GM21619 (cell line): ENCODE data around the gene PHC2.
"Not testable (repeated sequence)": the region's sequence is repeated elsewhere in the genome, so short reads cannot be mapped to it uniquely, and the experiment has no call there.

Experiments
- ATAC-seq: cut with Tn5 transposase; IDR thresholded peaks from one replicate; pipeline ENCODE4 v1.9.1; 2021; ENCODE audit not compliant: unreplicated experiment

The PHC2 gene

GRCh38 chr1:33319949-33320618, 110.8 kb downstream of the PHC2 start:
- no peak for ATAC-seq

DNA sequence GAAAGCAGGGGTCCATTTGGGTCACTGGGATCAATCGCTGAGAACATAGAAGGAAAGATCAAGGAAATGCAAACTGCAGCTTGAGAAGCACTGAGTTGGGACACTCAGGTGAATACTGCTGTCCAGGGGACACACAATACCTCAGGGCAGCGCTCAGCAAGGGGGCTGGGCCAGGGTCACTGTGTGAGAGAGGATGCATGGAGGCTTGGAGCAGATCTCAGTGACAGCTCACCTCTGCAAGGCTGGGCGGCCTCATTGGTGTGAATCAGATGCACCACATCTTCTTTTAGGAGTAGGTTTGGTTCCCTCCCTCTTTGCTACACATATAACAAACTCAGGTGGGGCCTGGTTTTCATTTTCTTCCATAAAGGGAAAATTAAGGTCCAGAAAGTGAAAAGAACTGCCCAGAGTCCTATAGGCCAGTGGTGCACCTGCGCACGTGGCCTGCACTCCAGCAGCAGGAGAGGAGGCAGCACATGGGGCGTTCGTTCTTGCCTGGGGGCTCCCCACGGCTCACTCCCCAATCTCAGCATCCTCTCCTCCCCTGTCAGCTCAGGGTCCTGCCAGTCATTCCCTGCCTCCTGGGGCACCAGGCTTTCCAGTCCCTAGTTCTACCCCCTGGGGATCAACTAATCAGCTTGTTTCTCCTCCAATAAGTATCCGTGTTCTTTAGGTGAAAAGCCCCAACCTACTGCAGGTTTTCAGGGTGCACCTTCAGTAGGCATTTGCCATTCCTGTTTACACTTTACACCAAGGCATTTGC, 111.5 kb downstream of the PHC2 start:
- no peak for ATAC-seq

DNA sequence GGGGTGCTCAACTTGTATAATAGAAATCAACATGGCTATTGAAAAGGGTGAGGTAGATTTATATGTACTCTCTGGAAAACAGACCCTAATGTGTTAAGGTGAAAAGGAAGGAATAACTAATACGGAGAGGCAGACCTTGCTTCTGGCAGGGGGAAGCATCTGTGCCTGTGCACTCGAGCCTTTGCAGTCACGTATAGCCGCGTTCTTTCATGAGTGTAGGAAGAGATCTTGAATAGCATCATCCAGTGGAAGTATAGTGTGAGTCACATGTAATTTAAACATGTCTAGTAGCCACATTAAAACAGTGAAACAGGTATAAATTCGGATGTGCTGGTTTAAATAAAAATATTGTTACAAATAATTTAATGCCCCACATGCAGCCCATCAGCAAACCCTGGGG, 112.9 kb downstream of the PHC2 start:
- no peak for ATAC-seq

GRCh38 chr1:33317354-33317753, 113.5 kb downstream of the PHC2 start:
- no peak for ATAC-seq

DNA sequence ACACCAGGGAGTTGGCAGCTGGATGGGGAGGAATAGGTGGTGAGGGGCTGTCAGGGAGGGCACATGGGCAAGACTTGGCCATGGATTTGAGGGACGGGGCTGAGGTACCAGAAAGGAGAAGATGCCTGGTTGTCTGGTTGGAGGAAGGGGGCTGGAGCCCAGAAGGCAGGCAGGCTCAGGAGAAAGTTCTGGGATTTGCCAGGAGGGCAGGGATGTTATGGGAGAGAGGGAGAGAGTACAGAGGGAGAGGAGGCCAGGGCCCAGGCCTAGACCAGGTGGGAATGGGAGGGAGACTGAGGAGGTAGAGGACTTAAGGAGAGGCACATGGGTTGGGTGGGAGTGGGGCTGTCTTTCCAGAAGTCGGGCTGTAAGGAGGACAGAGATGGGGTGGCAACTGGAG, 114.3 kb downstream of the PHC2 start:
- ATAC-seq, result no peak

- no peak for ATAC-seq
Observed at GRCh38 chr1:33314416-33314815, 116.5 kb downstream of the PHC2 start.

DNA sequence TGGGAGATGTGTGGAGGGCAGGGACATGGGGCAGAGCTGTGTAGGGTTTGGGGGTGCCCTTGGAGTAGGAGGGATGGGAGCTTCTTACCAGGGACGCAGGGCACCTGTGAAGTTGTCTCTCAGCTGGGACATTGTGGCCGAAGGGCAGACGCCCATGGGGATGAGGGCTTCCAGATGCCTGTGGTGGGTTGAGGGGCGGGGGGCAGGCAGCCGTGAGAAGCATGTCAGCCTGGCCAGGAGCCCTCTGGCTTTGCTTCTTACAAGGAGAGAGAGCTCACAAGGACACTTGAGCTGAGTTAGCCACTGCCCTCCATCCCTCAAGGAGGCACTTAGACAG, 118.5 kb downstream of the PHC2 start:
- ATAC-seq, result no peak

GRCh38 chr1:33311706-33312412, 119.0 kb downstream of the PHC2 start:
- ATAC-seq, result no peak

DNA sequence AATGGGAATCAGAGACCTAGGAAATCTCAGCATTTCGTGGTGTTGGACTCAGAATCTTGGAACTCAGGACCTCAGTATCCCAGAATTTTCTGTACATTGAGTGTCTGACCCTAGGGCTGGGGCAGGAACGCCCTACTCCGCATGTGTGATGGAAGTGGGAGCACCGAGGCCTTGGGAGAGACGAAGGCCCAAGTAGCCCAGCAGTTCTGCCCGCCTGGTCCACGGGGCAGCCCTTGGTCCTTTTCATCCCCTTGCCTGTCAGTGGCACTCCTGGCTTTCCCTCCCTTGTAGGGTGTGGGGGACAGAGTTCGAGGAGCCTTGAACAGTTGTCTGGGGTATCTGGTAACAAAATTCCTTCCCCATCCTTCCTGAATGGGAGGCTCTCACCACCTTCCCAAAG, 120.2 kb downstream of the PHC2 start:
- ATAC-seq, result no peak

- not testable (repeated sequence) for ATAC-seq
Observed at GRCh38 chr1:33309351-33309750, 121.5 kb downstream of the PHC2 start.

DNA sequence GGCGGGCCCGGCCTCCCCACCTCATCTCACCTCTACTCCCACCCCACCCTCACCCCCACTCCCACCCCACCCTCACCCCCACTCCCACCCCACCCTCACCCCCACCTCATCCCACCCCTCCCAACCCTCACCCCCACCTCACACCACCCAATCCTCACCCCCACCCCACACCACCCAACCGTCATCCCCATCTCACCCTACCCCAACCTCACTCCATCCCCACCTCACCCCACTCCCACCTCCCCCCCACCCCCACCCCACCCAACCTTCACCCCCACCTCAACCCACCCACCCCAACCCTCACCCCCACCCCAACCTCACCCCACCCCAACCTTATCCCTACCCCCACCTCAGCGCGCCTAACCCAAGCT, 123.4 kb downstream of the PHC2 start:
- no peak for ATAC-seq

DNA sequence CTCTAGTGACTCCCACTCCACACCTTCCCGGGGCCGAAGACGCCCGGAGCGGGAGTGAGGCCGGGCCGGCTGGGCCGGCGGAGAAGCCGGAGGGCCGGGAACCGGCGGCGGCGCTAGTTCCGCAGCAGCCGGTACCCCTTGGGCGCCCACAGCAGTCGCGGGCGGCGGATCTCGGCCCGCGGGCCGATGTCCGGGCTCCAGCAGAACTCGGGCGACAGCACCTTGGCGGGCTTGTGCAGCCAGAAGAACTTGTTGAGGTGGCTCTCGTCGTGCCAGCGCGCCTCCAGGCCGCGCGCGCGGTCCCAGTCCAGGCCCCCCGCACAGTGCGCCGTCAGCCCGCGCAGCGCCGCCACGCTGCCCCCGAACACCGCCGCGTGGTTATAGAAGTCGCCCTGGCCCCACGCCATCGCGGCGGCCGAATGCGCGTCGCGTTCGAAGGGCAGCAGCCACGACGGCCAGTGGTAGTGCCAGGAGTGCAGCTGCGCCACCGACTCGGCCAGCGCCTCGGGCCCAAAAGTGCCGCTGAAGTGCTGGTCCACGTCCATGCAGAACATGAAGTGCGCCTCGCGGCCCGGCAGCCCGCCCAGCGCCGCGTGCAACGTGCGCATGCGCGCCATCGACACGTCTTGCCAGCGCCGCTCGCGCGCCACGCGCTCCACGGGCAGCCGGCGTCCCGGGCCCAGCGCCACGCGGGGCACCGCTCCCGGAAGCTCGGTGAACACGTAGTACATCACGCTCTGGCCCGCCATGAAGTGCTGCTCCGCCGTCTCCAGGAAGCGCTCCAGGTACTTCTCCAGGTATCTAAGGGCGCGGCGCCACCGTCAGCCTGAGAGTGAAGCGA, 124.0 kb downstream of the PHC2 start:
- no peak for ATAC-seq

GRCh38 chr1:33305816-33306652, 124.9 kb downstream of the PHC2 start:
- ATAC-seq, result no peak

DNA sequence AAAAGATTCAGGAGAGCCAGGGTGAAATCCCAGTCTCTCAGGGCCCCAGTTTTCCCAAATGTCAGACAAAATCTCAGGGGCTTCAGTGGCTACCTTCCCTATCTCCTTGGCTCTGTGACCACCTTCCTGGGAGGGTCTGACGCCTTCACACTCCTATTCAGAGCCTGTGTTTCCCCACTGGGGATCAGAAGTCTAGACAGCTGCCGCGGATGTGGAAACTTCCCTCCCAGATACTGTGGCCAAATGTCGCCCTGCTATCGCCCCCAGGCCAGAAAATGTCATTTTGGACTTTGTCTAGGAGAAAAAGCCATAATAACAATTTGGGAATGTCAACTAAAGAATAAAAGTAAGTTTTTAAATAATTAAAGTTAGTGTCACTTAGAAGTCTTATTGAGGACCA, 125.9 kb downstream of the PHC2 start:
- no peak for ATAC-seq

DNA sequence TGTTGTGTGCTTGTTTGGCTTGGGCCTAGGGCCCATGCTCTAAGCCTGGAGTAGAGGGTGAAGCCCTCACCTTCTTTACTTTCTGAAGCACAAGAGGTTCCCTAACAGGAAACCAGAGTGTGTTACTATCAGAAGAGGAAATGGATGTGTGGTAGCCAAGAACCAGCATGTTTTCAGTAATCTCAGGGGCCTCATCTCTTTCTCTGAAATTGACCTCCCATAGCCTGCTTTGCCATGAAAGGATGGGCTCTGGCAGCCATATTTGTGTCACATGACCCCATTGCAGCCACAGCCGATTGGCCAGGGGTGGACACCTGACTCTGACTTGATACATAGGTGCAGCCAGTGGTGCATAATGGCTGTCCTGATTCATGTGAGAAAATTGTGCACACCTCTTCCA, 128.6 kb downstream of the PHC2 start:
- no peak for ATAC-seq

DNA sequence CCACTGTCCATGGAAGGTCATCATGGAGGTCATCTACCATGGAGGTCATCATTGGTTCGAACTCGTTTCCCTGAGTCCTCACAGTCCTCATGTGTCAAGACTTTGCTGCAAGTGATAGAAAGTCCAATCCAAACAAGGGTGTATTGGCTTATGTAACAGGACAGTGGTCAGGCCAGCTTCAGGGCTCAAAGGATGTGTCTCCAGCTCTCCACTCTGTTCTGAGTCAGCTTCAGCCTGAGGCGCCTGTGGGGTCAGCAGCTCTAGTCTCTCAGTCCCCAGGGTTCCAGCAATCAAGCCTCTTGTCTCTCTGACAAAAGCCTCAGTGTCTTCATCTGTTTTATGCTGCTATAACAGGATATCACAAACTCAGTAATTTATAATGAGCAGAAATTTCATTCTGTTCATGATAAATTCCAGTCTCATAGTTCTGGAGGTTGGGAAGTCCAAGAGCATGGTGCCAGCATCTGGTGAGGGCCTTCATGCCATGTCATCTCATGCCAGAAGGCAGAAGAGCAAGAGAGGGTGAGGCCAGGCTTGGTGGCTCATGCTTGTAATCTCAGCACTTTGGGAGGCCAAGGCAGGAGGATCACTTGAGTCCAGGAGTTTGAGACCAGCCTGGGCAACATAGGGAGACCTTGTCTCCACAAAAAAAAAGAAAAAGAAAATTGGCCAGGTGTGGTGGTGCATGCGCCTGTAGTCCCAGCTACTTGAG, 129.5 kb downstream of the PHC2 start:
- ATAC-seq, result no peak

- ATAC-seq, result no peak
Observed at GRCh38 chr1:33300673-33301072, 130.2 kb downstream of the PHC2 start.

- no peak for ATAC-seq
Observed at GRCh38 chr1:33299461-33300155, 131.3 kb downstream of the PHC2 start.

GRCh38 chr1:33298623-33299277, 132.1 kb downstream of the PHC2 start:
- ATAC-seq, result peak; percentile 55
